Stimulated activated naive CD4-positive, alpha-beta T cell treated with Interleukin-2 at 50 U/mL for 16 hours (primary cell): ENCODE results near the gene SOX13.

ENCODE experiments used
- DNase-seq: peaks from one replicate; lab custom pipeline; 2025; lab: John Stamatoyannopoulos, UW

The SOX13 gene

DNA sequence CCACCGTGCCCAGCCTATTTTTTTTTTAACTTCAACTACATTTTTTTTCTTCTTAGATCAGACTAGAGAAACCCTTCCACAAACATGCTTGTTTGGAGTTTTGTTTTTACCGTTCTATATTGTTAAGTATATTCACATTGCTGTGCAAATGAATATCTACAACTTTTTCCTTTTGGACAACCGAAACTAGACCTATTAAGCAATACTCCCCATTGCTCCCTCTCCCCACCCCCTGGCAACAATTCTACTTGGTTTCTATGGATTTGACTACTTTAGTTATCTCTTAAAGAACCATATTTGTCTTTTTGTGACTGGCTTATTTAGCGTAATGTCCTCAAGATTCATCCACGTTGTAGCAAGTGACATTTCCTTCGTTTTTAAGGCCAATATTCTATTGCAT lies 59.8 kb downstream of the SOX13 start:
- no peak for DNase-seq

DNA sequence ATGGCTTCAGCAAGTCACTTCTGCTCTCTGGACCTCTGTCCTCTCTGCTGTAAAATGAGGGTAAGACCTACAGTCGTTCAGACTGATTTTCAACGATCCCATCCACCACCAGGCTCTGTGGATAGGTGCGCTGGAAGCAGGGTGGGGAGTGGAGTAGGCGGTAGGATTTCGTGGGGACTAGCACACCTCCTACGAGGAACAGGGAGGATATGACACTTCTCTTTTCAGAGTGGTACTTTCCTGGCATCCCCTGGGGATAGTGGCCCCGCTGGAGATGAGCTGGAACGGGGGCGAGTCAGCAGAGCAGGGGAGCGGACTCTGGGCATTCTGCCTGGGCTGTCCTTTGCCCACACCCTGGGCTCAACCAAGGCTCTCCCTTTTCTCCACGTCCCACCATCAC lies 61.2 kb downstream of the SOX13 start:
- no peak for DNase-seq

DNA sequence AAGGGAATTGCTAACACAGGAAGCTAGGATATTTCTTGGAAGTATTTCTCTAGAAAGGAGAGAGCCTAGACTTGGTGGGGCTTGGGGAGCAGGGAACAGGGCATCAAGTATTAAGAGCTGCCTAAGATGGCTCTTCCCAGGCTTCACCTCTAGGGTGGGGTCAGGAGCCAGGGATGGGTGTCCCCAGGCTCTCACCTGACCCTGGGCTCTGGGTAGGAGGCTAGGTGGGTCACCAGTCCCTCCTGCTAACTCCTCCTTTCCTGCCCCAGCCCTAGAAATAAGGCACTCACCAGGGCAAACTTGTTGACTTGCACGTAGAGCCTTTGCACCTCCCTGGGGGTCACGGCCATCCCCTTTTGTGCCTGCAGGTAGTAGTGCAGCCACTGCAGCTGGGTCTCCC lies 63.9 kb downstream of the SOX13 start:
- no peak for DNase-seq

DNA sequence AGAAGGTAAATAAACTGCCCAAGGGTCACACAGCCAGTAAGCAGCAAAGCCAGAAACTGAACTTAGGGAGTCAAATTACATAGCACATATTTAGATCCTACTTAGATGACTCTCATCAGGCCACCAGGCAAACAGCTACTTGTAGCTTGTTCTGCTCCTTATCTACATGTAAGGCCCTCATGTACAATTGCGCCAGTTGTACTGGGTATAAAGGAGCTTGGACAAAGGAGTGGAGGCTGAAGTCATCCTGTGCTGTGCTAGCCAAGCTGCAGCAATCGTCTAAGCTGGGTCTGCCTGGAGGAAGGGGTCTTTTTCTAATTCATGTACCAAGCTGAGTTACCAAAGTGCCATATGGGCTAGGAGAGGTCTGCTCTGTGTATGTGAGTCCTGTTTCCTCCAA lies 66.2 kb downstream of the SOX13 start:
- DNase-seq, result no peak

DNA sequence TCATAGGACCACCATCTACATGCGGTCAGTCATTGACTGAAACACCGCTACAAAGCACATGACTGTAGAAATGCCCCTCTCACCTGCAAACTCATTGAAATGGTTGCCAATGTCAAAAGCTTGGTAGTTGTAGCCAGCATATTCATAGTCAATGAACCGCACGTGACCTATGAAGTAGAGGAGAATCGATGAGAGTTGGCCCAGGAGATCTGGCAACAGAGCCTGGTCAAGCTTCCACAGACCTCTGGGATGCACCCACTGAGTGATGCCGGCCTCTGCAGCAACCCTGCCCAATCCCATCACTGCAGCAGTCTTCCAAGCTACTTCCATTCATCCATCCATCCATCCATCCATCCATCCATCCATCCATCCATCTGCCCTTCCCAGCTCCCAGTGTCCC lies 67.0 kb downstream of the SOX13 start:
- no peak for DNase-seq

DNA sequence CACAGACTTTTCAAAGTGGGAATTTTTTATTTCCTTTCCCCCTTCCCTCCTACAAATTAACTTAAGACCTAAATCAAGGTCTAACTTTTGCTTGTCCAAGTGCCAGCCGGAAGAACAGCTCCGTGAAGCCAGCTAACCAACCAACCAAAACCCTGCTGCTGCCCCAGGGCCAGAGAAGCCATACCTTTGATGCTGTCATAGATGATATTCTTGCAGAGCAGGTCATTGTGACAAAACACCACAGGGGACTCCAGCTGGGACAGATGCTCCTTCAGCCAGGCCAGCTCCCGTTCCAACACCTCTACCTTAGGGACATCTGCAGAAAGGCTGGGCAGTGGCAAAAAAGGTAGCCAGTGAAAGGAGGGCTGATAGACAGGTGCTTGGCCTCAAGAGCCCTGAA lies 68.2 kb downstream of the SOX13 start:
- DNase-seq, result no peak

DNA sequence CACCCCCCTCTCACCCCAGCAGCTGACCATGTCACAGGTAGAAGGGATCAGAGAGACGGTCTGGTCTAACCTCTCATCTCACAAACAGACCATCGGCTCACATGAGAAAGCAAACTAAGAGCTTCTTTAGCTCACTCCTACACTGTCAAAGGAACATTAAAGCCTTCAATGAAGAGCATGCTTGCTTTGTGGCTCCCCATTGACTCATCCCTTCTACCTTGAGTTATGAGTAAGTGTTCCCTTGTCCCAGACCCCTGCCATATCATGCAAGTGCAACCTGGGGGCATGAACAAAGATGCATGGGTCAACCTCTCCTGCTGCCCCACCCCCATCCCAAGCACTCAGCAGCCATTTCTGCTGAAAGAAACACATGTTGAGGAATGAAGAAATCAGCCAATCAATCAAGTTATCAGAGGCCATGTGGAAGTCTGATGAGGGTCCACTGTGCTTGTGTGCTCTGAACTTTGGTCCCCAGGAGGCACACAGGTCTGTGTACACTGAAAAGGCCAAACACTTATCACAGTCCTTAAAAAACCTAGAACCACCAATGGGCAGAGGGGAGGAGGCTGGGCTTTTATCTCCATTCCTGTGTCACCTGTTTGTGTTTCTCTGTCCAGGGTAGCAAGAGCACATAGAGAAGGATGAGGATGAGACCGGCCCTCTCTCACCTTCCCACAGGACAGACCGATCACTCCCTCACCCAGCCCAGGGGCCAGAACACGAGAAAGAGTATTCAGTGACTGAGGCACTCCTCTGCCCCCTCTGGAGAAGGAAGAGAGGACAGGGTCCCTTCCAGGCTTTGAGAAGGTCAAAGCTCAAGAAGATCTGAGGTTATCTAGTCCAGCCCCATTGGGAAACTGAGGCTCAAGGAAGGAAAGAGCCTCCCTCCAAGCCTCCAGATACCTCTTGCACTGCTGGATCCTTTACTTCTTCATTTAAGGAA lies 69.4 kb downstream of the SOX13 start:
- DNase-seq, result no peak

DNA sequence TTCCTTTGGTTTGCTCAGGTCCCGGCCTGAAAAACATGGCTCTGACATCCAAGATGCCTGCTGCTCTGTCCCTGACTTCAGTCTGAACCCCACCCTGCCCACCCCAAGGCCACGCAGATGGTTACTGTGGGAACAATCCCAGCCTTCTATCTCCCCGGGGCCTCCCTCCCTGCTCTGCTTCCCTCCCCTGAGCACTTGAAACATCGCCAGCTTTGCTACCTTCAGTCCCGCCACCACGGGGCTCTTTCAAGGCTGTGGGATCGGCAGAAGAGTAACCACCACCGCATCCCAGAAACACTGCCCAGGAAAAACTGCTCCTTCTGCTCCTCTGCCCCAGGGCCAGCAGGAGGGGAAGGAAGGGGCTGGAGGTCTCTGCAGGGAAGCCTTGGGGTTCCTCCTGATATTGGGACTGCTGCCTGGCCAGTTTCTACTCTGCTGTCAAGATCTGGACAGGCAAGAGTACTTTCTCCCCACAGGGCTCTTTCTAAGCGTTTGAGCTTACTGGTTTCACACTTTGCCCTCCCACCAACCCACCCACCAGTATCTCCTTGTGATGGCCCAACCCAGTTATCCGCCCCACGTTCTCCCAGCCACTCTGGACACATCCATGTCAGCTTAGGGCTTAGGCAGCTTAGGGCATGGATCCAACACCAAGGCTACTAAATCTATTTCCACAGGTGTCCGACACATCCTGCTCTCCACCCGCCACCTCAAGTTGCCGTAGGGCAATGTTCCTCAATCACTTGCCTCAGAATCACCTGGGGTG lies 70.5 kb downstream of the SOX13 start:
- DNase-seq, result no peak

DNA sequence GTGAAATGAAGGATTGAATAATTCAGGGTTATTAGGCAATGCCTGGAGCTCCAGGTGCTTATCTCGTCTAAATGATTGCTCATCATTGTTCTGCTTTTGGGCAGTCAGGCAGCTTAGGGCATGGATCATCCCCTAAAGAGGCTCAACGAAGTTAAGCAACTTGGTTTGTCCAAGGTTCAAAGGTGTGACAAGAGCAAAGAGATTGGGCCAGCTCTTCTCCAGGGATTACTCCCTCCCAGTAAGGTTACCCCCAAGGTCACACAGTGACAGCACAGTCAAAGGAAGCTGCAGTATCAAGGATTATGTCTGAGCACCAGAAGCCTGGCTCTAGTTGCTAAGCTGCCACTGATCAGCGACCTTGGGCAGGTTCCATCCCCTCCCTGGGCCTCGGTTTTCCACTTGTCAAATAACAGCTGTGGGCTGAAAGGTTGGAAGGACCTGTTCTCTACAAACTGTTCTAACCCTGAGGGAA lies 72.2 kb downstream of the SOX13 start:
- no peak for DNase-seq

DNA sequence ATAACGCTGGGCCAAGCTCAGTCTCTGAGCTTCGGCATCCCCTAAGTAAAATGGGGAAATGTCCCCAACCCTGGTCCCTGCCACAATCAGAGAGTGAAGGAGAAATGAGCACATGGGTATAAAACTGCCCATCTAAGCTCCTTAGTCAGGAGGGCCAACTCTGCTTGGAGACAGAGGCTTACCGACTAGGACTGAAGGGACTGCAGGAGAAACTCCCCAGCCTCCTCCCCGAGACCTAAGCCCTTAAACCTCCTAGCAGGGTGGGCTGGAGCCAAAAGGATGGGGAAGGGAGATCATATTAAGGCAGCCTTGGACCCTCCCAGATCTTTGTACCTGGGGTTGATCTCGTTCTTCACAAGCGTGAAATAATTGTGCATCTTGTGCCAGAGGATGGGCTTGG lies 73.4 kb downstream of the SOX13 start:
- no peak for DNase-seq

DNA sequence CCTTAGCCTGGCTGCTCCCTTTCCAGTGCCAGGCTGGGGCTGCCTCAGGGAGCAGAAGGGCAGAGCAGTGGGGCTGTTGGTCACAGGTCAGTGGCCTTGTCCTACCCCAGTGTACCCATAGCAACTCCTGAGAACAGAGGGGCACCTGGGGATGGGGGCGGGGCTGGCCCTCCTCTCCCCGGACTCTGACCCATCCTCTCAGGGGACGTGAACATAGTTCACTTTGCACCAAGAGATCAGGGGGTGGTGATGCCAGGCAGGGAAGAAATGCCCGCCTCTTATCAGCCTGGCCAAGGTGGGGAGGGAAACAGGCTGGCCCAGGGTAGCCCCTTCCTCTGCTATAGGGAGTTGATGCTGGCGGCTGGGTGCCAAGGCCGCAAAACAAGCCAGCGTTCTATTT lies 74.0 kb downstream of the SOX13 start:
- no peak for DNase-seq

DNA sequence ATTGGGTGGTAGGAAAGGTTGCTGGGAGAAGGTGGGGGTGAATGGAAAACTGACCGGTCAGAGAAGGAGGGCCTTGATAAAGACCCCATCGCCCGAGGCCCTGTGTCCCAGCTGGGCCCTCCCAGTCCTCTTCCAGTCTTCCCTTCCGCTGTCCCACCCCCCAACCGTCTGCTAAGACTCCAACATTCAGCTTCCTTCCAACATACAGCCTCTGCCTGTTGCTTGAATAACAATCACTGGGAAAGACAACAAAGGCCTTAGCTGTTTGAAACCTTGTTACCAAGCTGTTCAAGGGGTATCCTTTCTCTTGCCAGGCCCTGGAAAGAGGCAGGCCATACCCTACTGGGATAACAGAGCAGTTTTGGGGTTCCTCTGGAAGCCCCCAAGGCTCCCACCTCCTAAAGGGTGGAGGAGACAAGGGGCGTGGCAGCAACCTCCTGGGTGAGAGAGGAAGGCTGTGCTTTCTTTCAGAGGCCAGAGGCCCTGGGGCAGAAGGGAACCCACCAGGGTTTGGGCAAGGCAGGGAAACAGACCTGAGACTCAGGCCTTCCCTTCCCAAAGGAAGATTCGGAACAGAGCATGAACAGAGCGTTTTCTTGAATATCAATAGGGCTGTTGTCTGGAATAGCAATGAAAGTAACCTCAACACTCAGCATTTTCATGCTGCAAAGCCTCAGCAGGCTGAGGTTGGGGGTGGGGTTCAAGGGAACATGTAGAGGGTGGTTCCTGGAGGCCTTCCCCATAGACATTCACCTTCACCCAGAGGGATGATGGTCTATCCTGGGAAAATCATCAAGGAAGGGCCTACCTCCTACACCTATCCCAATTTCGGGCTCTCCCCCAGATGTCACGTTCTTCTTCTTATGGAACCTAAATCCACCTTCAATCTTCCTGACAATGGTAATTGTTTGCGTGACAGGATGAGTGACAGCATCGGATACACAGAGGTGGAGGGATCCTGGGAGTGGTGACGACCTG lies 74.8 kb downstream of the SOX13 start:
- DNase-seq, result no peak

DNA sequence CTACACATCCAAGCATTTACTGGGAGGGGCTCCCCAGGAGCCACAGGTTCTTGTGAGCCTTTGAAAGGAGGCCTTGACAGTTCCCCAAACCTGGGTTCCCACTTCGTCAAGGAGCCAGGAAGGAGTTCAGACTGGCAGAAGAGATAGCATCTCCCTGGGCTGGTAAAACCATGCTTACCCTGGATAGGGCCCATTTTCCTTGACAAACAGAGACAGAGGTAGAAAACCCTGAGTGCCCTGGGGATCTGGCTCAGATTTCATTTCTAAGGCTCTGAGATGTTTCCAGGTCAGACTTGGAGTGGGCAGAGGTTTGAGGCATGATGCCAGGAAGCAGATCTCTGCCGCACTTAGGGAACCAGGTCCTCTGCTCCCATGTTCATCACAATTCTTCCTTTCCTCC lies 76.2 kb downstream of the SOX13 start:
- no peak for DNase-seq

DNA sequence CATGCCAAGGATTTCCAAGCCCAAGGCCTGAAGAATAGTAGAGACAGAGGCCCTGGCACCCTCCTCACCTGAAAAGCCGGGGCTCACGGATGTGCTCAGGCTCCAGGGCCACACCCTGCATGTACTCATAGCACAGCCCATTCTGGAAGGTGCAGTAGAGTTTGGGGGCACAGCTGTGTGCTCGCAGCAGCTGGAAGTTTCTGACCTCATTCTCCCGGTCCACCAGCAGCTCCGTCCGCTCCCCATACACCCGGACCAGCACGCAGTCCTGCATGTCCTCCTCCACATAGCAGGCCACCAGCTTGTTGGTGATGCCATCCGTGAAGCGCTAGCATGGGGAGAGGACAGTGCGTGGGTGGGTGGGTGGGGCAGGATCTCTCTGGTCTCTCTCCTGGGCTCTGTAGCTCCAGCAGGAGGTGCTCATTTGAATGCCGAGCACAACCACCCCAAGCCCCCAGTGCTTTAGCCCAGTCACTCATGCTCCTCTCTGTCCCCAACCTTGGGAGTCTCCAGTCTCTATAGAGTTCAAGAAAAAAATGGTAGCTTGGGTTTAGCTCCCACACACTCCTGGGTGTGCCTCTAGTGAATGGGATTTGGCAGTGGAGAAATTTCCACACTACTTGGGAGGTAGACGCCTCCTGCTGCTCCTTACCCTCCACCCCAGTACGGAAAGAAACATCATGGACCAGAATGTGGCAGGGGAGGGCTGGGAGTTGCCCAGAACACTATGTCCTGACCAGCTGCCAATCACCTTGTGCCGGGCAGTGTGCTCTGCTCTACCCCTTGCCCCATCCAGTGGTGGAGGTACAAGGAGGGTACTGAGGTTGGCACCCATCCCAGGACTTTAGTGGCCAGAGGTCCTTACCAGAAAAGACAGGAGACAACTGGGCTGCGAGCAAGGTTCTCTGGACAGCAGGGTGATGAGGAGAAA lies 77.0 kb downstream of the SOX13 start:
- DNase-seq, result no peak

DNA sequence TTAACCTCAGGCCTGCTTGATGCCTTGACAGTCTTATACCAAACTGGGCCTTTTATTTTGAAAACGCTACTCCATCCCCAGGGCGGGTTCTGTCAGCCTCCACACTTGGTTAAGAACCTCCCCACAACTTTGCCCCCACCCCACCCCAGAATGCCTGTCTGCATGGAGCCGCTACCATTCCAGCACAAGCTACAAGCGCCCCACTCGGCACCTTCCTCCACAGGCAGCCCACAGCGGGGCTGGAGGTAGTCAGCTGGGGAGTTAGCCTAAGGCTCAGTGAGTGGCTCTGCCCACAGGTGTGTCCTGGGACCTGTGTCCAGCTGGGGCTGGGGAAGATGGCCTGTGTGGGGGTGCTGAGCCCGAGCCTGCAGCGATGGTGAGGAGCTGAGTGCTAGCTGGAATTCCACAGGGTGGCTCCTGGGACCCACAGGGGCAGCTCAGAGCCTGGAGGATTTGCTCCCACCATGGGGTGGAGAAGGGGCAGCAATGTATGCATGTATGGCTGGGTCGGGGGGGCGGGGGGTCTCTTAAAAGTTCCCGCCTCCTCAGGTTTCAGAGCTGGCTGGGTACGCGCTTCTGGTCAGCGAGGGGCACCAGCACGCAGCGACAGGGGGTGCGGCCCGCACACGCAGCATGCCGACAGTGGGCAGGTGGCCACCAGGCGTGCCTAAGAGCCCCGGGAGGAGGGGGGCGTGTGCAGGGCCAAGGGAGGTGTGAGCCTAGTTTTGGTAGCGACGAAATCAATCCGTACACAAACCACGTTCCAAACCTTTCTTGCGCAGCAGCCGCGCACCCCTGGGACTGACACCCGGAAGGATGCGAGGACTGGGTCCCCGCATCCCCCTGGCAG lies 78.0 kb downstream of the SOX13 start:
- DNase-seq, result peak; percentile 24

DNA sequence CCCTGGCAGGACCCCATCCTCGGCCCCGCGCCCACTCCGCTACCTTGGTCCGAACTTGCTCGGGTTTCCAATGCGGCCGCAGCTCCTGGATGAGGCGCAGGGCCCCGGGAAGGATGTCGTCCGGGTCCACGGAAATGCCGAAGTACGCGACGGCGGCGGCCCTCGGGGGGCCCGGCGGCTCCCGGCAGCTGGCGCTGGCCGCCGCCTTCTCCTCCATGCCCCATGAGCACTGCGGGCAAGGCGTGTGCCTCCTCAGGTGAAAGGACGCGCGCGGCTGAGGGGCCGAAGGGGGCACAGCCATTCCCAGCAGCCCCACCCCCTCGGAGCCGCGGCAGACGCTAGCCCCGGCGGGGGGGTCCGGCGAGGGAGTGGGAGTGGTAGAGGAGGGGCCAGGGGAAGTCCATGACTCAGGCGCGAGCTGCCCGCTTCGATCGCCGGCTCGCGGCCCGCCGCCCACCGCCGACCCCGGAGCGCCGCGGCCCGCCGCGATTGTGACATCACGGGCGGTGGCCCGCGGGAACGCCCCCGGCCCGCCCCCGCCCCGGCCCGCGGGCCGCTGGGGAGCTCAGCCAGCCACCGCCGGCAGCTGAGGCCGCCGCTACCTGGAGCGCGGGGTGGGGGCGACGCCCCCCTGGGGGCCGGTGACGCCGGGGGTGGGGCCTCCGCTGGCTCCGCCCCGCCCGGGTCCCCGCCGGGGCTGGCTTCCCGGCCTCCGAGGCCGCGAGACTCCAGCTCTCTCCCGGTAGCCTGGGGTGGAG lies 78.8 kb downstream of the SOX13 start, which contains the start of gene ETNK2:
TSS of gene ETNK2 (minus strand) at position 493 of the 758 bp plus-strand sequence. CDS start at position 301, 192 bp downstream.
- DNase-seq, result peak; percentile 43

DNA sequence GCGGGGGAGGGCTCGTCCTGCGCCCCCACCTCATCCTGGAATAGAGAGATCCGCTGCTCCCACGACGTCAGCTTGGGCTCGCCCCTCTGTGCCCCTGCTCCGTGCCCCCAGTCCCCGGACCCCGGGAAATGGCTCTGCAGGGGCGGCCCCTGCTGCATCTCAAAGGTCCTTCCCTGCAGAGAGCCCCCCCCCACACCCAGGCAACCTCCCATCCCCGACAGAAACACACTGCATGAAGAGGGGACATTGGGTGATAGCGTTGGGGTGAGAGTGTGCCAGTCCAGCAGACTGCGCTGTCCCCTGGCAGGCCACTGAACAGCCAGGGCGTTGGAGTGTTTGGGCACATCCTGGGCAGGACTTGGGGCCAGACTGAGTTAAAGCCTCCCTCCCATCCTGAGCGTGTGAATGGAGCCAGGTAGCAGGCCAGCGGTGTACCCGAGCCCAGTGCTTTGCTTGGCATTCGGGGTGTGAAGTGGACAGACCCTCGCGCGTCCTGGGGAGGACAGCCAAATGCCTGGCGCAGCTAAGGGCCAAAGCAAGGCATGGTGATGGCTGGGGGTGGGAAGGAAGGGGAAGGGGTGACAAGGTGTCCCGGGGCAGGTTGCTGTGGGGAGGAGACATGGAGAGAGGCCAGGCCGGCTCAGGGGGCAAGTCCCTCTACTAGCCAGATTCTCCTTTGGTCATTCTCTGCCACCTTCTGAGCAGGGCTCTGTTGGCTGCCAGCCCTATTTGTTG lies 79.6 kb downstream of the SOX13 start:
- no peak for DNase-seq

DNA sequence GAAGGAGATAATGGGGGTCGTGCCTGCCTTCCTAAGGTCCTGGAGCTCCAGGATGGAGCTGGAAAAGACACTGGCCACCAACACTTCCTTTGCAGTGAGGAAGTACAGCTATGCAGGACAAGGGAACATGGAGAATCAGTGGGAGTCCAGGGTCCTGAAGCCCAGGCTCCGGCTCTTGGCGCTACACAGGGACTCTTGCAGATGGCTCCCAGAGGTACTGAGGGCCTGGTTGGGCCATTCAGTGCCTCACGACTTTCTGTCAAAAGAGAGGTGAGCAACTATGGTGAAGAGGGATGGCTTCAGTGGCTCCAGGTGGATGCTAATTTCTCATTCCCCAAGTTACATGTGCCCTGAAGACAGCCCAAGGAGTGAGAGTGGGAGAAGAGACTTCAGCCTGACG lies 80.8 kb downstream of the SOX13 start:
- DNase-seq, result no peak
